HG03175 (cell line): ENCODE results near the gene PCNX1.
A peak's percentile ranks its signal among the peaks of the same experiment; 100 is the strongest.
"Not testable (repeated sequence)": the region's sequence is repeated elsewhere in the genome, so short reads cannot be mapped to it uniquely, and the experiment has no call there.

Experiments used
- ATAC-seq: cut with Tn5 transposase; IDR thresholded peaks from one replicate; pipeline ENCODE4 v1.9.1; 2021; ENCODE audit warnings: mild to moderate bottlenecking, moderate library complexity; ENCODE audit not compliant: unreplicated experiment

Gene PCNX1

GRCh38 chr14:70907176-70907995 lies at the start of gene PCNX1:
Gene PCNX1, plus strand, starts transcription at chr14:70907459. Its CDS starts 392 bp downstream, at chr14:70907851.
- ATAC-seq, result peak; percentile 73

DNA sequence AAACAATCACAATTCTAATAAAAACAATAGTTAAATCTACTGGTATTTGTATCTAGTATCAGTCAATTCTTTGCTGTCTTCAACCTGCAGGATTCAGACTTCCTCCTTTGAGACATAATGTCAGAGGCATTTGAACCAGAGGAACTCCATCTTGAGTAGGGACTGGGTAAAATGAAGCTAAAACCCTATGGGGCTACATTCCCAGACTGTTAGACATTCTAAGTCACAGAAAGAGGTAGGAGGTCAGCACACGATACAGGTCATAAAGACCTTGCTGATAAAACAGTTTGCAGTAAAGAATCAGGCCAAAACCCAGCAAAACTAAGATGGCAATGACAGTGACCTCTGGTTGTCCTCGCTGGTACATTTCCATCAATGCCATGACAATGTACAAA lies 49.8 kb upstream of the PCNX1 start:
- ATAC-seq, result no peak

GRCh38 chr14:70858641-70859040 lies 48.6 kb upstream of the PCNX1 start:
- ATAC-seq, result no peak

GRCh38 chr14:70866992-70867391 lies 40.3 kb upstream of the PCNX1 start:
- not testable (repeated sequence) for ATAC-seq

DNA sequence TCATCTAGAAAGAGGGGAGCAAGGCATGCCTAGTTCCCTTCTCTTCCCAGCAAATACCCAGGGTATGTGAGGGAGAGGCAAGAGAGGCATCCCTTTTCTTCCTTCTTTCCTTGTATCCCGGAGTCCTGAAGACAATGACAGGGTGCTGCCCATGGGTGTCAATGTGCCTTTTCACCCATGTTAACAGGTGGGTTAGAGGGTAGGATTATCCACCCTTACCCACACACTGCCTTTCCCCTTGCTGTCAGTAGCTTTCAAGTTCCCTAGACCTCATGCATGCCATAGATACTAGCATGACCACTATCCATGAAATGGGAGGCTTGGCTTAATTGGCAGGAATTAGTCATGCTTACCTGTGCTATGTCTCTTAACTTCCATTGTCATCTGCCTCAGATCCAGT lies 36.3 kb upstream of the PCNX1 start:
- no peak for ATAC-seq

- ATAC-seq, result no peak
Observed at GRCh38 chr14:70871863-70872677, 35.2 kb upstream of the PCNX1 start.

DNA sequence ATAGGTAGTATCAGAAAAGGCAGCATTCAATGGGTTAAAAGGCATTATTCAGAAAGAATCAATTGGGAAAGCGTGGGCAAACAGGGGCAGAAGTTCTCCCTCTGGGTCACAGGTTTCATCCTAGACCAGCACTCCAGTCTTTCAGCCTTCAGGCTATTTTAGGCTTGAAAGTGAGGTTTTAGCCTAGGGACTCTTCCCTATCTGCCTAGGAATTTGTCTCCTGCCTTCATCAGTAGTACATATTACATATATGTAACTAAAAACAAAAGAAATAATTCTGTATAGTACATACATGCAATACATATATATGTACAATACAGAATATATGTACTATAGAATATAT lies 34.6 kb upstream of the PCNX1 start:
- no peak for ATAC-seq

GRCh38 chr14:70873627-70874026 lies 33.6 kb upstream of the PCNX1 start:
- no peak for ATAC-seq

- ATAC-seq, result not testable (repeated sequence)
Observed at GRCh38 chr14:70875811-70876460, 31.3 kb upstream of the PCNX1 start.

DNA sequence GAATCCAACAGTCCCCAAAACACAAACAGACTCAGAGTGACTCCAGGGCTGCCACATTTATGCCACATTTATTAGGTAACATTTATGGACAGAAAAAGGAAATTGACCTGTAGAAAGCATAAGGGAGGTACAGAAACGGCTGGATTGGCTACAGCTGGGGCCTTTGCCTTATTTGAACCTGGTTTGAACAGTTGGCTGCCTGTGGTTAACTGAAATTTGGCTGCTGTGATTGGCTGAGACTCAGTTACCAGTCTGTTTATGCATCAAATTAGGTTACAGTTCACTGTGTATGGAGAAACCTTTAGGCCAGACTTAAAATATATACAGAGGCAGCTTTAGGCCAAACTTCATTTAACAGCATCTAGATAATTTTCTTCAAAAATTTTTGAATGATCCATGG lies 27.8 kb upstream of the PCNX1 start:
- ATAC-seq, result no peak

DNA sequence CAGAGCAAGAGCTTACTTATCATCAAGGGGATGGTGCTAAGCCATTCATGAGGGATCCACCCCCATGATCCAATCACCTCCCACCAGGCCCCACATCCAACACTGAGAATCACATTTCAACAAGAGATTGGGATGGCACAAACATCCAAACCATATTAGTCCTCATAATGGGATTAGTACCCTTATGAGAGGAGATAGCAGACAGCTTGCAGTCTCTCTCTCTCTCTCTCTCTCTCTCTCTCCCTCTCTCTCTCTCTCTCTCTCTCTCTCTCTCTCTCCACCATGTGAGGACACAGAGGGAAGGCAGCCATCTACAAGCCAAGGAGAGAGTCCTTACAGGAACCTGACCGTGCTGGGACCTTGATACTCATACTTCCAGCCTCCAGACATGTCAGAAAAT lies 26.4 kb upstream of the PCNX1 start:
- not testable (repeated sequence) for ATAC-seq

DNA sequence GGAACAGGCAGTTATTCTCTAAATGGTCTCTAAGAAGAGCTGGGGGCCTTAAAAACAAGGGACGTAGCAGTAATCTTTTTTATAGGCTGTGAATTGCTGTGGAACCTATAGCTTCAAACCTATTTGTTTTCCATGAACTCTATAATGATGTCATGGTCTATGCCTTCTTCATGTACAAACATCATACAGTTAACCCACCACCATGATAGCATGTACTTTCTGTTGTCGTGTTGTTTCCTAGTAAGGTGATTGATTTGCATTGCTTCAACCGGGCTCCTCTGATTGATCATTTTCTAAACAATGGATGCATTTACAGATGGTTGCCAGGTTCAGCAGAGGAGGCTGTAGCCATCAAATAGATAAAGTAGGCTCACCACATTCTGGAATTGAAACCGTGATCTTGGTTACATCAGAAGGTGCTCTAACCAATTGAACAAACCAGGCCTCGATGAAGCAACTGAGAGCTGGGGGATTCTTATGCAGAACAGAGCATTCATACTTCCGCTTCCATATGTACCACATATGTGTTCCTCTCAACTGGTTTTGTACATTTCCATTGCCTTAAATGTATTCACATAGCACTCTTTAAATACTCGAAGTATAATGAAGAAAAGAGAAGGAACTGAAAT lies 25.6 kb upstream of the PCNX1 start:
- ATAC-seq, result peak; percentile 69

- no peak for ATAC-seq
Observed at GRCh38 chr14:70882776-70883492, 24.3 kb upstream of the PCNX1 start.

DNA sequence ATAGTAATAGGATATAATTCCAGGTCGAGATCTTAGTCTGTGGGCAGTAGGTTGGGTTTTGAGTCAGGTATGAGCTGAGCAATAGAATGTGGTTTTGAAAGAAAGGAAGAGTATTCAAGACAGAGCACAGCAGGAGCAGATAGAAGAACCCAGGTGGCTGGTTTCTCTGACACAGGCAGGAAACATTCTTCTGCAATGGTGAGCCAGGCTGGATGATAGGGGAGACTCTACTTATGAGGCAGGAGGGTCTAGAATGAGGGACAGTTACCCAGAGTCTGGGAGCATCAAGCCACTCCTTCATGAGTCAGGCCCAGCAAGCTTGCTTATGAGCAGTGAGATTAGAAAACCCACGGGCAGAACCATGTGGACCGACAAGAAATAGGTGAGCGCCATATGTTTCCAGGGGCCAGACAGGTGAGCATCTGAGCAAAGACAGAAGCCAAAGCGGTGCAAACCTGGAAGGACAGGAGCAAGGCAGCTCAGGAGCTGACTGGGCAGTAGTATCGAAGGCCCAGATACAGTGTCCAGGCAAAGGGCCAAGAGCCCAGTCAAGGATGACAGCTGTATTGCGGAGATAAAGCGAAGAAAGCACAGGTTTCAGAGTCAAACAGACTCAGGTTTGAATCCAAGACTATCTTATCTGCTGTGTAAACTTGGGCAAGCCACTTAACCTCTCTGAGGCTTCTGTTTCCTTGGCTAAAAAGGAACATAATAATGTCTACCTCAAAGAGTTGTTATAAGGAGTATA lies 22.5 kb upstream of the PCNX1 start:
- no peak for ATAC-seq

GRCh38 chr14:70885343-70886022 lies 21.8 kb upstream of the PCNX1 start:
- ATAC-seq, result no peak

GRCh38 chr14:70886421-70887206 lies 20.6 kb upstream of the PCNX1 start:
- ATAC-seq, result peak; percentile 46

- peak; percentile 49 for ATAC-seq
Observed at GRCh38 chr14:70887207-70887681, 20.0 kb upstream of the PCNX1 start.

DNA sequence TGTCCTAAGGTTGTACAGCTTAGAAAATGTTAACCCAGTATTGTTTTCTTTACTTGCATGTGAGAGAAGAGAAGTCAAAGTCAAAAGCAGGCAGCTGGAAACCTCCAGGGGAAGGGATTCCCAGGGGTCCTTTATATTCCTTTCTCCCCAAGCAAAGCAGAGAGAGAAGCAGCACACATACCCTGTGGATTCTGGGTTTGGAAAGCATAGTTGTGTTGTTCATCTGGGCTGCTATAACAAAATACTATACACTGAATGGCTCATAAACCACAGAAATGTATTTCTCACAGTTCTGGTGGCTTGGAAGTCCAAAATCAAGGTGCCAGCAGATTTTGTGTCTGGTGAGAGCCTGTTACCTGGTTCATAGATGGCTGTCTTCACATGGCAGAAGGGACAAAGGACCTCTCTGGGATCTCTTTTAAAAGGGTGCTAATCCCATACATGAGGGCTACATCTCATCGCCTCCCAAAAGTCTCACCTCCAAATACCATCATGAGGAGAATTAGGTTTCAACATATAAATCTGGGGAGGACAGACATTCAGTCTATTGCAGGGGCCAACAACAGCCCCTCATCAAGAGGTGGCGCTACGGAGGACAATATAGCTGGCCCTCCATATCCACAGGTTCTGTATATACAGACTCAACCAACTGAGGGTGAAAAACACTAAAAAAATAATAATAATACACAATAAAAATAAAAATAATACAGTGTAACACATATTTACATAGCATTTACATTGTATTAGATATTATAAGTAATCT lies 19.3 kb upstream of the PCNX1 start:
- no peak for ATAC-seq
